ENCODE data around the gene SBF1. TPM values are rescaled to one million over a fixed set of nuclear protein-coding genes. Genes with fewer than 3 reads are reported as not detected.

SBF1 gene
- total and polyA plus RNA-seq, 7 donors, result 42.1 to 98.0 (median 75.3) TPM

GRCh38 chr22:50459016-50459415, 15.8 kb downstream of the SBF1 start:
- H3K27me3 ChIP-seq (ENCODE audit: insufficient read depth in 3 of 3, low read length in 2 of 3), result no peaks in the 10 kb centered on the region
- 89 to 91% (median 89%) methylated on average over 22 of the region's 22 CpGs for WGBS, 3 donors
- H3K4me1 ChIP-seq, result no peaks in the 10 kb centered on the region
- TF ChIP-seq, protein P1, sequence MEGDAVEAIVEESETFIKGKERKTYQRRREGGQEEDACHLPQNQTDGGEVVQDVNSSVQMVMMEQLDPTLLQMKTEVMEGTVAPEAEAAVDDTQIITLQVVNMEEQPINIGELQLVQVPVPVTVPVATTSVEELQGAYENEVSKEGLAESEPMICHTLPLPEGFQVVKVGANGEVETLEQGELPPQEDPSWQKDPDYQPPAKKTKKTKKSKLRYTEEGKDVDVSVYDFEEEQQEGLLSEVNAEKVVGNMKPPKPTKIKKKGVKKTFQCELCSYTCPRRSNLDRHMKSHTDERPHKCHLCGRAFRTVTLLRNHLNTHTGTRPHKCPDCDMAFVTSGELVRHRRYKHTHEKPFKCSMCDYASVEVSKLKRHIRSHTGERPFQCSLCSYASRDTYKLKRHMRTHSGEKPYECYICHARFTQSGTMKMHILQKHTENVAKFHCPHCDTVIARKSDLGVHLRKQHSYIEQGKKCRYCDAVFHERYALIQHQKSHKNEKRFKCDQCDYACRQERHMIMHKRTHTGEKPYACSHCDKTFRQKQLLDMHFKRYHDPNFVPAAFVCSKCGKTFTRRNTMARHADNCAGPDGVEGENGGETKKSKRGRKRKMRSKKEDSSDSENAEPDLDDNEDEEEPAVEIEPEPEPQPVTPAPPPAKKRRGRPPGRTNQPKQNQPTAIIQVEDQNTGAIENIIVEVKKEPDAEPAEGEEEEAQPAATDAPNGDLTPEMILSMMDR (IDR thresholded peaks at IDR 0.05), result no peak
- H3K4me3 ChIP-seq, result no peak overlapping the region
- DNase-seq (no peak), ATAC-seq (no peak)
- H3K36me3 ChIP-seq (ENCODE audit: insufficient read depth in 1 of 2, low read depth in 1 of 2), result peaks cover 8 to 99% of the 10 kb centered on the region in 2 donors
- no peaks in the 10 kb centered on the region for H3K9me3 ChIP-seq
- intact Hi-C loops (cut with DNase I), result no loop called here
- H3K27ac ChIP-seq, result no peak overlapping the region

GRCh38 chr22:50456466-50457234, 18.2 kb downstream of the SBF1 start:
- no peak overlapping the region for H3K4me3 ChIP-seq
- no peak for ATAC-seq
- H3K36me3 ChIP-seq (ENCODE audit: insufficient read depth in 1 of 2, low read depth in 1 of 2), result peaks cover 5 to 98% of the 10 kb centered on the region in 2 donors
- intact Hi-C loops (cut with DNase I), result no loop called here
- H3K27ac ChIP-seq, result no peak overlapping the region
- H3K4me1 ChIP-seq, result no peaks in the 10 kb centered on the region
- H3K9me3 ChIP-seq, result no peaks in the 10 kb centered on the region
- WGBS, 3 donors, result 83 to 89% (median 87%) methylated on average over 34 of the region's 34 CpGs
- no peaks in the 10 kb centered on the region for H3K27me3 ChIP-seq (ENCODE audit: insufficient read depth in 3 of 3, low read length in 2 of 3)
- TF ChIP-seq, protein P1 (IDR thresholded peaks at IDR 0.05), result no peak
- DNase-seq, result no peak

DNA sequence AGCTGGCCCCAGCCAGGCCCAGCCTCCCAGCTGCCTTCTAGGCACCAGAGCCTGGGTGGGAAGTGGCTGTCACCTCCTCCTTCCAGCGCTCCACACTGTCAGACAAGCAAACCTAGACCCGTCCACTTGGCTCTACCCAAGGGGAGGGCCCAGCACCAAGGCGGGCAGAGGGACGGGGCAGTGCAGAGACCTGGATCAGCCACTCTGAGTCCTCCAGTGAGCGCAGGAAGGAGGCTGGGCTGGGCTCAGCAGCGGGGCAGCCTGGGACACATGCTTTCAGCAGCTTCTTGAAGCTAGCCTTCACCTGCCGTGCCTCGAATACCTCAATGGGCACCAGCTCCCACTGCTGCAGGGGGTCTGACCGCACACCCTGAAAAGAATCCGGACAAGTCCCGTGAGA, 18.8 kb downstream of the SBF1 start:
- intact Hi-C loops (cut with DNase I), result no loop called here
- Histone ChIP-seq H3K27me3 (ENCODE audit: insufficient read depth in 3 of 3, low read length in 2 of 3) (no peaks in the 10 kb centered on the region), H3K4me3 (no peak overlapping the region), H3K27ac (no peak overlapping the region), H3K9me3 (no peaks in the 10 kb centered on the region), H3K36me3 (ENCODE audit: insufficient read depth in 1 of 2, low read depth in 1 of 2) (peaks cover 5 to 98% of the 10 kb centered on the region in 2 donors), H3K4me1 (no peaks in the 10 kb centered on the region)
- TF ChIP-seq, protein P1 (IDR thresholded peaks at IDR 0.05), result no peak
- ATAC-seq (no peak), DNase-seq (no peak)
- WGBS, 3 donors, result 94 to 98% (median 95%) methylated on average over 7 to 11 of the region's 11 CpGs

DNA sequence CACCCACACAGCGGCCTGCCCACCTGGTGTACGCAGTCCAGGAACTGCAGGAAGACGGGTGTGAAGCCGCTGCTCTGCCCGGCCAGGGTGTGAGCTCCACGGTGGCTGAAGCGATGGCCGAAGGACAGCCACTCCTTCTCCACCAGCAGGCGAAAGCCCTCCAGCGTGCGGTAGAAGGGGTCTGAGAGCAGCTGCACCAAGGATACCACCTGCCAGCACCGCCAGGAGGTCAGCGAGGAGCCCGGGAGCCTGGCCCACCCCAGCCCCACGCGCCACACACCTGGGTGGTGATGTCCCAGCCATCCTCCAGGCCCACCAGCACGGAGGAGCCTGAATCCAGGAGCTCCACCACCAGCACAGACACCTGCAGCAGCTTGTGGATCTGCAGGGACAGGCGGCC, 19.6 kb downstream of the SBF1 start:
- no peak for DNase-seq
- TF ChIP-seq, protein P1 (IDR thresholded peaks at IDR 0.05), result no peak
- H3K4me1 ChIP-seq, result no peaks in the 10 kb centered on the region
- no peaks in the 10 kb centered on the region for H3K9me3 ChIP-seq
- 91 to 98% (median 97%) methylated on average over 17 to 18 of the region's 18 CpGs for WGBS, 3 donors
- no peak overlapping the region for H3K4me3 ChIP-seq
- no peak overlapping the region for H3K27ac ChIP-seq
- no peak for ATAC-seq
- peaks cover 5 to 98% of the 10 kb centered on the region in 2 donors for H3K36me3 ChIP-seq (ENCODE audit: insufficient read depth in 1 of 2, low read depth in 1 of 2)
- intact Hi-C loops (cut with DNase I), result no loop called here
- no peaks in the 10 kb centered on the region for H3K27me3 ChIP-seq (ENCODE audit: insufficient read depth in 3 of 3, low read length in 2 of 3)
